Measurements from ENCODE around the gene IL5RA.

DNA sequence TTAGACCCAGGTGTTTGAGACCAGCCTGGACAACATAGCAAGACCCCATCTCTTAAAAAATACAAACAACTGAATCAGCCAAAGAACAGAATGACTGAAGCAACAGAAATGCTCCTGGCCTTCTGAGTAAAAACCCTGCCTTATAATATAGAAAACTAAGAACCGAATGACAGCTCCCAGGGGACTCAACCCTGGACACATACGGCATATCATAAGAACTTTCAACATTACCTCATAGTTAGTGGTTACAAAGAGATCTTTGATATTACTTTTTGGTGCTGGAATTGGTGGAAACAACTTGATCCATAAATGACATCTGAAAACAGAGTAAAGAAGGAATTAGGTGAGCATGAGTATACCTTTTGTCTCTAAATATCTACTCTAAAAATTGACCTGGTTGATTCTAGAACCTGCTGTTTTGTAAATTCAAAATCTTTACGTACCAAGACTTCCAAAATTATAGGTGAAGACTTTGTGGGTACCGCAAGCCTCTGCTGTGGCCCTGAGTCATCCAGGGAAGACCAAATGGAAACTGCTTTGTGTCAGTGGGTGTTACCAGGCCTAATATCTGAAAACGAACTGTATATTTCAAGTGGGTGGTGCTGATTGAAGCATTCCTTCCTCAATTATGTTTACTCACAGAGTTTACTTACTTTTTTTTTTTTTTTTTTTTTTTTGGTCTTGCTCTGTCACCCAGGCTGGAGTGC, 35.5 kb downstream of the IL5RA start:
- TF ChIP-seq POLR2A (IDR thresholded peaks at IDR 0.05) (no peak), POLR2AphosphoS5 (IDR thresholded peaks at IDR 0.05; ENCODE audit: insufficient read depth in 1 of 2, low read depth in 1 of 2) (no peak)
- TF ChIP-seq, protein P1, sequence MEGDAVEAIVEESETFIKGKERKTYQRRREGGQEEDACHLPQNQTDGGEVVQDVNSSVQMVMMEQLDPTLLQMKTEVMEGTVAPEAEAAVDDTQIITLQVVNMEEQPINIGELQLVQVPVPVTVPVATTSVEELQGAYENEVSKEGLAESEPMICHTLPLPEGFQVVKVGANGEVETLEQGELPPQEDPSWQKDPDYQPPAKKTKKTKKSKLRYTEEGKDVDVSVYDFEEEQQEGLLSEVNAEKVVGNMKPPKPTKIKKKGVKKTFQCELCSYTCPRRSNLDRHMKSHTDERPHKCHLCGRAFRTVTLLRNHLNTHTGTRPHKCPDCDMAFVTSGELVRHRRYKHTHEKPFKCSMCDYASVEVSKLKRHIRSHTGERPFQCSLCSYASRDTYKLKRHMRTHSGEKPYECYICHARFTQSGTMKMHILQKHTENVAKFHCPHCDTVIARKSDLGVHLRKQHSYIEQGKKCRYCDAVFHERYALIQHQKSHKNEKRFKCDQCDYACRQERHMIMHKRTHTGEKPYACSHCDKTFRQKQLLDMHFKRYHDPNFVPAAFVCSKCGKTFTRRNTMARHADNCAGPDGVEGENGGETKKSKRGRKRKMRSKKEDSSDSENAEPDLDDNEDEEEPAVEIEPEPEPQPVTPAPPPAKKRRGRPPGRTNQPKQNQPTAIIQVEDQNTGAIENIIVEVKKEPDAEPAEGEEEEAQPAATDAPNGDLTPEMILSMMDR (IDR thresholded peaks at IDR 0.05) = no peak

Data from vagina (tissue), 2 donors.